ENCODE results near the gene SNAPC2.
A peak's percentile ranks its signal among the peaks of the same experiment; 100 is the strongest.
"Not testable (repeated sequence)": the region's sequence is repeated elsewhere in the genome, so short reads cannot be mapped to it uniquely, and the experiment has no call there.

Gene SNAPC2

GRCh38 chr19:7888826-7889217 is 31.3 kb upstream of the SNAPC2 start:
- no peak for DNase-seq

GRCh38 chr19:7893362-7894101 is 26.6 kb upstream of the SNAPC2 start:
- not testable (repeated sequence) for DNase-seq

GRCh38 chr19:7894612-7895309 is 25.4 kb upstream of the SNAPC2 start:
- no peak for DNase-seq

GRCh38 chr19:7895565-7895964 is 24.6 kb upstream of the SNAPC2 start:
- no peak for DNase-seq

- DNase-seq, result no peak
Measured at GRCh38 chr19:7897292-7897691, 22.8 kb upstream of the SNAPC2 start.

- DNase-seq, result no peak
Measured at GRCh38 chr19:7898967-7899366, 21.2 kb upstream of the SNAPC2 start.

GRCh38 chr19:7899751-7900378 is 20.3 kb upstream of the SNAPC2 start:
- DNase-seq, result no peak

- DNase-seq, result no peak
Measured at GRCh38 chr19:7900401-7900870, 19.7 kb upstream of the SNAPC2 start.

GRCh38 chr19:7900931-7901330 is 19.2 kb upstream of the SNAPC2 start:
- DNase-seq, result no peak

- no peak for DNase-seq
Measured at GRCh38 chr19:7901337-7901736, 18.8 kb upstream of the SNAPC2 start.

GRCh38 chr19:7902796-7903243 is 17.3 kb upstream of the SNAPC2 start:
- no peak for DNase-seq

GRCh38 chr19:7903244-7904073 is 16.7 kb upstream of the SNAPC2 start, which contains the start of gene MAP2K7:
Gene MAP2K7 (plus strand): TSS chr19:7903877. CDS start chr19:7903945, 68 bp downstream.
- DNase-seq, result peak; percentile 100

- peak; percentile 91 for DNase-seq
Measured at GRCh38 chr19:7904074-7905020, 15.8 kb upstream of the SNAPC2 start.

GRCh38 chr19:7905268-7905667 is 14.9 kb upstream of the SNAPC2 start:
- DNase-seq, result no peak

- DNase-seq, result no peak
Measured at GRCh38 chr19:7905859-7906258, 14.3 kb upstream of the SNAPC2 start.

- no peak for DNase-seq
Measured at GRCh38 chr19:7907122-7907521, 13.0 kb upstream of the SNAPC2 start.

- no peak for DNase-seq
Measured at GRCh38 chr19:7907544-7907943, 12.6 kb upstream of the SNAPC2 start.

GRCh38 chr19:7908078-7908699 is 11.9 kb upstream of the SNAPC2 start:
- no peak for DNase-seq

GRCh38 chr19:7908742-7909461 is 11.2 kb upstream of the SNAPC2 start:
- no peak for DNase-seq

- no peak for DNase-seq
Measured at GRCh38 chr19:7909471-7910067, 10.6 kb upstream of the SNAPC2 start.

Data from CD4-positive, alpha-beta T cell treated with Interleukin-17A for 1 hour (primary cell).